ENCODE results near the gene TENM3. TPM values are rescaled to one million over a fixed set of nuclear protein-coding genes. Genes with fewer than 3 reads are reported as not detected.

TENM3 gene
- total and polyA plus RNA-seq, 12 donors, result 0.20 to 6.6 (median 3.5) TPM

- Histone ChIP-seq H3K4me3 (no peak overlapping the region), H3K36me3 (peaks cover 0 to 4% (median 0%) of the 10 kb centered on the region in 9 donors), H3K4me1 (no peaks in the 10 kb centered on the region), H3K9me3 (no peaks in the 10 kb centered on the region), H3K27ac (no peak overlapping the region), H3K27me3 (no peaks in the 10 kb centered on the region)
- ATAC-seq (no peak), DNase-seq (no peak)
- TF ChIP-seq, protein P1, sequence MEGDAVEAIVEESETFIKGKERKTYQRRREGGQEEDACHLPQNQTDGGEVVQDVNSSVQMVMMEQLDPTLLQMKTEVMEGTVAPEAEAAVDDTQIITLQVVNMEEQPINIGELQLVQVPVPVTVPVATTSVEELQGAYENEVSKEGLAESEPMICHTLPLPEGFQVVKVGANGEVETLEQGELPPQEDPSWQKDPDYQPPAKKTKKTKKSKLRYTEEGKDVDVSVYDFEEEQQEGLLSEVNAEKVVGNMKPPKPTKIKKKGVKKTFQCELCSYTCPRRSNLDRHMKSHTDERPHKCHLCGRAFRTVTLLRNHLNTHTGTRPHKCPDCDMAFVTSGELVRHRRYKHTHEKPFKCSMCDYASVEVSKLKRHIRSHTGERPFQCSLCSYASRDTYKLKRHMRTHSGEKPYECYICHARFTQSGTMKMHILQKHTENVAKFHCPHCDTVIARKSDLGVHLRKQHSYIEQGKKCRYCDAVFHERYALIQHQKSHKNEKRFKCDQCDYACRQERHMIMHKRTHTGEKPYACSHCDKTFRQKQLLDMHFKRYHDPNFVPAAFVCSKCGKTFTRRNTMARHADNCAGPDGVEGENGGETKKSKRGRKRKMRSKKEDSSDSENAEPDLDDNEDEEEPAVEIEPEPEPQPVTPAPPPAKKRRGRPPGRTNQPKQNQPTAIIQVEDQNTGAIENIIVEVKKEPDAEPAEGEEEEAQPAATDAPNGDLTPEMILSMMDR (IDR thresholded peaks at IDR 0.05), result no peak
- intact Hi-C loops (cut with DNase I), result no loop called here
- 81 to 85% methylated on average over 10 of the region's 10 CpGs for WGBS, 2 donors
These were observed 535.2 kb downstream of the TENM3 start for GRCh38 chr4:182778222-182778982.

- WGBS, 2 donors, result 86 to 88% methylated on average over 6 of the region's 6 CpGs
- intact Hi-C loops (cut with DNase I), result no loop called here
- ATAC-seq, result no peak
- H3K27me3 ChIP-seq, result no peaks in the 10 kb centered on the region
- TF ChIP-seq, protein P1 (IDR thresholded peaks at IDR 0.05), result no peak
- H3K36me3 ChIP-seq, result no peaks in the 10 kb centered on the region
- no peaks in the 10 kb centered on the region for H3K4me1 ChIP-seq
- H3K27ac ChIP-seq, result no peak overlapping the region
- DNase-seq, result no peak
- no peak overlapping the region for H3K4me3 ChIP-seq
- H3K9me3 ChIP-seq, result peaks cover 0 to 4% (median 0%) of the 10 kb centered on the region in 11 donors
These were observed 543.8 kb downstream of the TENM3 start for GRCh38 chr4:182786991-182787390.

DNA sequence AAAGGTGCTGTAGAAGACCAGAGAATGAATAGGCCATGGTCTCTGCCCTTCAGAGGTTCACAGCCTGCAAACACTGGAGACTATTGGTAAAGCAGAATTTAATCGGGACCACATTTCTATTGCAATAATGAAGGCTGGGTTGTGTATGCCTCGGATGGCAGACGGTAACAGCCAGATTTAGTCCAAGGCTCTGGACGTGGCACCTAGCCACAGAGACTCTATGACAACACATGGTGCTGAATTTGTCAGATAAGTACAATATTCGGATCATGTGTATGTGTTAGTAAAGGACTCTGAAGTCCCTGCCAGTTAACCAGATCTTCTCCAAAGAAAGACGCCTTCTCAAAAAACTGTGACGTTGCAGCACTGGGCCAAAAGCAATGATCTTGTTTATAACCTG is 545.0 kb downstream of the TENM3 start:
- DNase-seq (no peak), ATAC-seq (no peak)
- no peak overlapping the region for H3K27ac ChIP-seq
- 71 to 79% methylated on average over 7 of the region's 7 CpGs for WGBS, 2 donors
- H3K9me3 ChIP-seq, result peaks cover 0 to 4% (median 0%) of the 10 kb centered on the region in 11 donors
- H3K4me1 ChIP-seq, result no peaks in the 10 kb centered on the region
- H3K4me3 ChIP-seq, result no peak overlapping the region
- intact Hi-C loops (cut with DNase I), result no loop called here
- no peaks in the 10 kb centered on the region for H3K36me3 ChIP-seq
- TF ChIP-seq, protein P1 (IDR thresholded peaks at IDR 0.05), result no peak
- no peaks in the 10 kb centered on the region for H3K27me3 ChIP-seq

- Histone ChIP-seq H3K27ac (no peak overlapping the region), H3K9me3 (peaks cover 0 to 4% (median 0%) of the 10 kb centered on the region in 11 donors), H3K4me1 (no peaks in the 10 kb centered on the region), H3K27me3 (no peaks in the 10 kb centered on the region), H3K4me3 (no peak overlapping the region), H3K36me3 (no peaks in the 10 kb centered on the region)
- intact Hi-C loops (cut with DNase I), result no loop called here
- TF ChIP-seq, protein P1 (IDR thresholded peaks at IDR 0.05), result no peak
- DNase-seq, result no peak
- no peak for ATAC-seq
- 89 to 93% methylated on average over 7 of the region's 7 CpGs for WGBS, 2 donors
These were observed 546.3 kb downstream of the TENM3 start for GRCh38 chr4:182789529-182789928.
